Tibial artery (tissue), 4 donors: Measurements from ENCODE around the gene LENG9.
"Not testable (repeated sequence)": the region's sequence is repeated elsewhere in the genome, so short reads cannot be mapped to it uniquely, and the experiment has no call there.

Source experiments
- DNase-seq, 2 donors: peaks; one replicate each; pipeline ENCODE4 v3.0.0-alpha.2; 2019
- H3K27ac ChIP-seq, 2 donors: fragments of 200-600 bp; sonication (generic) in 1 of 2; 1 replicate in 1 of 2; 2 replicates in 1 of 2; pipeline ENCODE4 v1.5.1; 2018 to 2019; ENCODE audit warnings: mild to moderate bottlenecking in 1 of 2
- H3K27me3 ChIP-seq, 2 donors: fragments of 200-600 bp; sonication (generic) in 1 of 2; one replicate each; pipeline versions ENCODE4 v1.5.1 to v1.6.0; 2016 to 2019
- H3K36me3 ChIP-seq, 3 donors: fragments of 200-600 bp; sonication (generic) in 2 of 3; one replicate each; pipeline ENCODE4 v1.5.1; 2016 to 2019; ENCODE audit warnings: mild to moderate bottlenecking in 2 of 3
- H3K4me1 ChIP-seq, 4 donors: fragments of 200-600 bp; sonication (generic) in 2 of 4; 1 replicate in 3 of 4; 2 replicates in 1 of 4; pipeline ENCODE4 v1.5.1; 2016 to 2019
- H3K4me3 ChIP-seq, 2 donors: fragments of 200-600 bp; sonication (generic) in 1 of 2; 1 replicate in 1 of 2; 2 replicates in 1 of 2; pipeline ENCODE4 v1.5.1; 2018 to 2019; ENCODE audit warnings: mild to moderate bottlenecking in 2 of 2
- H3K9me3 ChIP-seq, 3 donors: fragments of 200-600 bp; sonication (generic) in 1 of 3; one replicate each; pipeline ENCODE4 v1.5.1; 2016 to 2019
- CTCF ChIP-seq, 2 experiments: fragments of 200-600 bp in 1 of 2; fragments of 450-650 bp in 1 of 2; IDR thresholded peaks; one replicate each; pipeline ENCODE4 v1.5.1; 2017 to 2019; ENCODE audit warnings: antibody characterized with exemption in 2 of 2, mild to moderate bottlenecking in 1 of 2, moderate library complexity in 1 of 2
- intact Hi-C: fragments of 100-400 bp; cut with DNase I; formaldehyde crosslinking; loops from one replicate; pipeline ENCODE4 v1.15.0; 2023; ENCODE audit warnings: low total_unique reads

The LENG9 gene

GRCh38 chr19:54463531-54464043 is at the start of gene LENG9:
LENG9 (minus strand) TSS chr19:54463778; CDS start chr19:54463526, 252 bp downstream.
- no peak for TF ChIP-seq CTCF (IDR thresholded peaks at IDR 0.05)
- intact Hi-C loops, result no loop called here
- Histone ChIP-seq H3K9me3 (no peaks in the 10 kb centered on the region), H3K4me1 (peaks cover 6 to 40% (median 27%) of the 10 kb centered on the region in 4 donors), H3K27me3 (no peaks in the 10 kb centered on the region), H3K27ac (peak within 1 kb of the TSS; percentile 92 to 99), H3K36me3 (peaks cover 28 to 36% (median 30%) of the 10 kb centered on the region in 3 donors), H3K4me3 (peak within 1 kb of the TSS; percentile 62 to 85)
- DNase-seq, result peak; percentile 99 to 100

- H3K27ac ChIP-seq, H3K27me3 ChIP-seq, DNase-seq, H3K36me3 ChIP-seq, H3K4me1 ChIP-seq, H3K9me3 ChIP-seq, H3K4me3 ChIP-seq: not testable (repeated sequence)
- intact Hi-C loops, result loop anchor here (5.0 kb wide), 1 partner anchor 1518 kb away; no protein-coding TSS in a partner anchor
These were observed 45.8 kb upstream of the LENG9 start for GRCh38 chr19:54509200-54509940.

GRCh38 chr19:54508487-54508886 is 44.9 kb upstream of the LENG9 start:
- H3K27ac ChIP-seq, H3K36me3 ChIP-seq, H3K27me3 ChIP-seq, DNase-seq, H3K4me1 ChIP-seq, H3K9me3 ChIP-seq, H3K4me3 ChIP-seq: not testable (repeated sequence)
- intact Hi-C loops, result loop anchor here (5.0 kb wide), 1 partner anchor 1519 kb away; no protein-coding TSS in a partner anchor

GRCh38 chr19:54507824-54508223 is 44.2 kb upstream of the LENG9 start:
- no peaks in the 10 kb centered on the region for H3K36me3 ChIP-seq
- DNase-seq, result no peak
- no peaks in the 10 kb centered on the region for H3K4me1 ChIP-seq
- peaks cover 0 to 8% of the 10 kb centered on the region in 2 donors for H3K27me3 ChIP-seq
- intact Hi-C loops, result loop anchor here (5.0 kb wide), 1 partner anchor 1519 kb away; no protein-coding TSS in a partner anchor
- no peaks in the 10 kb centered on the region for H3K9me3 ChIP-seq
- H3K27ac ChIP-seq, result no peak overlapping the region
- no peak for TF ChIP-seq CTCF (IDR thresholded peaks at IDR 0.05)
- no peak overlapping the region for H3K4me3 ChIP-seq

- not testable (repeated sequence) for H3K4me1 ChIP-seq, H3K4me3 ChIP-seq, DNase-seq, H3K27me3 ChIP-seq, H3K27ac ChIP-seq, H3K36me3 ChIP-seq, H3K9me3 ChIP-seq
- intact Hi-C loops, result loop anchor here (5.0 kb wide), 1 partner anchor 1520 kb away; no protein-coding TSS in a partner anchor
These were observed 43.6 kb upstream of the LENG9 start for GRCh38 chr19:54507038-54507717.

GRCh38 chr19:54506079-54506478 is 42.5 kb upstream of the LENG9 start:
- DNase-seq, result no peak
- intact Hi-C loops, result loop anchor here (5.0 kb wide), 1 partner anchor 1521 kb away; no protein-coding TSS in a partner anchor
- Histone ChIP-seq H3K27ac (no peak overlapping the region), H3K4me1 (no peaks in the 10 kb centered on the region), H3K36me3 (no peaks in the 10 kb centered on the region), H3K9me3 (no peaks in the 10 kb centered on the region), H3K4me3 (no peak overlapping the region), H3K27me3 (peaks cover 0 to 8% of the 10 kb centered on the region in 2 donors)
- TF ChIP-seq CTCF (IDR thresholded peaks at IDR 0.05), result no peak

- H3K4me1 ChIP-seq, H3K36me3 ChIP-seq, H3K4me3 ChIP-seq, DNase-seq, H3K27ac ChIP-seq, H3K27me3 ChIP-seq, H3K9me3 ChIP-seq: not testable (repeated sequence)
- intact Hi-C loops, result loop anchor here (5.0 kb wide), 1 partner anchor 1522 kb away; no protein-coding TSS in a partner anchor
These were observed 42.0 kb upstream of the LENG9 start for GRCh38 chr19:54505542-54505941.
